Activated CD8-positive, alpha-beta memory T cell treated with anti-CD3 and anti-CD28 coated beads, Interleukin-2, amount 50 U/mL, for 1 hour (primary cell): ENCODE results near the gene VPS35.
"Not testable (repeated sequence)": the region's sequence is repeated elsewhere in the genome, so short reads cannot be mapped to it uniquely, and the experiment has no call there.

Experiments
- DNase-seq: peaks from one replicate; pipeline ENCODE4 v3.0.0-alpha.2; 2020; ENCODE audit errors: extremely low read depth

The VPS35 gene

DNA sequence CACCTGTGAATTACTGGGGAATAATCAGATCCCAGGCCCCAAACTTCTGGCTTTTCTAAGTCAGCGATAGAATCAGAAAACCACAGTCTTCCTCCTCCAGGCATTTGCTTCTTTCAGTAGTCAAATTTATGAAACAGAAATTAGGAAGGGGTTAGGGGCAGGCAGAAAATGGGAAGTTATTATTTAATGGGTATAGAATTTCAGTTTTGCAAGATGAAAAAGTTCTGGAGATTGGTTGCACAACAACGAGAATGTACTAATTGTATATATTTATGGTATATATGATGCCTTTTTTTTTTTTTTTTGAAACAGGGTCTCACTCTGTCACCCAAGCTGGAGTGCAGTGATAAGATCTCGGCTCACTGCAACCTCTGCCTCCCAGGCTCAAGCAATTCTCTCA, 23.9 kb upstream of the VPS35 start:
- DNase-seq = no peak

DNA sequence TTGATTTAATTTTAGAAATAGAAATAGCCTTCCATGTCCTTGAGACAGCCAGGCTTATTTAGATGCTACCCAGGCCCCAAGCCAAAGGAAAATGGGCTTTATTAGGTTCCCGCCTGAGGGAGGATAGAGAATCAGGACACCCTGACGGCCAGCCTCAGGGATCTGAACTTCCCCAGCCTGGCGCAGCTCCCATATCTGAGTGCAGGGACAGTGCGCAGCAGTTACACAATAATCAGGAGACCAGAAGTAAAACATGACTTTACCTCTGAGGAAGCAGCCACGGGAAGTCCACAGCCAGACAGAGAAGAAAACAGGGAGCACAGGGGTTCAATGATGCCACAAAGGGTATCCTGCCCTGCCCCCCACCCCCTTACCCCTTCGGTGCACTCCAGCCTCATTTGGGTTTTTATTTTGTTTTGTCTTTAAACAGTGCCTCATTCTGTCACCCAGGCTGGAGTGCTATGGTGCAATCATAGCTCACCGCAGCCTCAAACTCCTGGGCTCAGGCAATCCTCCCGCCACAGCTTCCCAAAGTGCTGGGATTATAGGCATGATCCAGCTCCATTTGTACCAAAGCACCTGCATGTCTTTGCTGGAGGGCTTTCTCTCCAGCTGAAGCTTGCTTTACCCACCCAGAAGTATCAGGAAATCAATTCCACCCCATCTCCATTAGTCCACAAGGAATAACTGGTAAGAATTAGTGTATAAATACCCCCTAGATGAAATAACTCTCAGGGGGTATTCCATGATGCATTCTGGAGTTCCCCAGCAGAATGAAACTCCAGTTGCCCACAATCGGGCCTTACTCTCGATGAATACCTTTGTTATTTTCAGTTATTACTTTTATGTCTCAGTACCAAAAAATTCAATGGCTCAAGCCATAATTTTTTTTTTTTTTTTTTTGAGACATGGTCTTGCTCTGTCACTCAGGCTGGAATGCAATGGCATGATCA, 22.4 kb upstream of the VPS35 start:
- DNase-seq = no peak

DNA sequence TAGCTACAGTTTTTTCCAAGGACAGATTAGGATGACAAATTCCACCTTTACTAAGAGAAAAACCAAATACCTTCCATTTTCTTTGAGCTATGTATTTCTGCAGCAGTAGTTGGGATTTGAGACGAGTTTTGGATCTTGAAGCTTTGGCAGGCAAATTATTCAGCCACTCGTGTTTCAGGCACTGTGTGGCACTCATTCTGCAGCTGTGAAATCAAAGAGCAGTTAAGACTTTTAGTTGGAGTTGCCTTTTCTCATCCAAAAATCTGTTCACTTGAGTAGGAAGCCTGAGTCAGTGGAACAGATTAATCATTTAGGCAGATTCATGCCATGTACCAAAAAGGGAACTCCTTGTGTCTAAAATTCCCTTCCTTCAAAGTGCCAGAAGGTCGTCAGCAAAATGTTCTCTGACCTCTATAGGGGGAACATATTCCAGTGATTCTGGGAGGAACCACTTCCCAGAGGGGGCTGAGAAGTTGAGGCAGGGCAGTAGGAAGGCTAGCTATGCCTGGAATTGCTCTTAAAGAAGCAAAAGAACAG, 20.6 kb upstream of the VPS35 start:
- no peak for DNase-seq

DNA sequence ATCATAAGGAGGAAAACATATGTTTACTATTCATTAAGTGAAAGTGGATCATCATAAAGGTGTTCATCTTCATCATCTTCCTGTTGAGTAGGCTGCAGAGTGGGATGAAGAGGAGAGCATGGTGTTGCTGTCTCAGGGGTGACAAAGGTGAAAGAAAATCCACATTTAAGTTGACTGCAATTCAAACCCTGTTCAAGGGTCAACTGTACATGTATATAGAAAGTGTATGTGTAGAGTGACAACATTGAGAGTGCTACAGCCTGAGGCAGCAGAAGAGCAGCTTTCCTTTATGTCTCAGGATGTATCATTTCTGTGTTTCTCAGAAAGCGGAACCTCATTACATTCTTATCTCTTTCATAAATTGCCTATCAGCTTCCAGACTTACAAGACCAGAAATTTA, 17.7 kb upstream of the VPS35 start:
- no peak for DNase-seq

DNA sequence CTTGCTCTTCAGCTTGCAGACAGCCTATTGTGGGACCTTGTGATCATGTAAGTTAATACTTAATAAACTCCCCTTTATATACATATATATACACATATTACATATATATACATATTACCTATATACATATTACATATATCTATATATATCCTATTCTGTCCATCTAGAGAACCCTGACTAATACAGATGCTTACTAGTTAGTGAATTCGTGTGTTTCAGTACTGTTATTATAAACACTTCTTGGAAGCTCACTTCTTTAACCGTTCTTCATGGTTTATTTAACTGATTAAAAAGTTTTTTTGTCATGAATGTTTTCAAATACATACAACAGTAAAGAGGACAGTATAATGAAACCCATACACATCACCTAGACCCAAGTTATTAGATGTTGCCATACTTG, 13.1 kb upstream of the VPS35 start:
- DNase-seq = no peak

DNA sequence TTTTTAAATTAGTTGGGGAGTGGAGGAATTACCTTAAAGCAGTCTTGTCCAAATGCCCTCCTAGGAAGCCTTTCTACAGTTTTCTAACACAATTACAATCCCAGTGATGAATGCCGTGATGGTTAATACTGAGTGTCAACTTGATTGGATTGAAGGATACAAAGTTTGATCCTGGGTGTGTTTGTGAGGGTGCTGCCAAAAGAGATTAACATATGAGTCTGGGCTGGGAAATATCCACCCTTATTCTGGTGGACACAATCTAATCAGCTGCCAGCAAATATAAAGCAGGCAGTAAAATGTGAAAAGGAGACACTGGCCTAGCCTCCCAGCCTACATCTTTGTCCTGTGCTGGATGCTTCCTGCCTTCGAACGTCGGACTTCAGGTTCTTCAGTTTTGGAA, 12.6 kb upstream of the VPS35 start:
- DNase-seq = no peak

DNA sequence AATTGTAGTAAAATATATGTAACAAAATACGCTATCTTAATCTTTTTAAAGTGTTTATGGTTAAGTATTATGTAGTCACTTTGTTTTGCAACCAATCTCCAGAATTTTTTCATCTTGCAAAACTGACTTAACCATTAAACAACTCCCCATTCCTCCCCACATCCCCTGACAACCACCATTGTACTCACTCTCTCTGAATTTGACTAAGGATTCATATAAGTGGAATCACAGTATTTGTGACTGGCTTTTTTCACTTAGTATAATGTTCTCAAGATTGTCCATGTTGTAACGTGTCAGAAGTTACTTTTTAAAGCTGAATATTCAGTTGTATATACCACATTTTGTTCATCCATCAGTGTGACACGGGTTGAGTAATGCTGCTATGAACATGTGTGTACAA, 11.1 kb upstream of the VPS35 start:
- no peak for DNase-seq

DNA sequence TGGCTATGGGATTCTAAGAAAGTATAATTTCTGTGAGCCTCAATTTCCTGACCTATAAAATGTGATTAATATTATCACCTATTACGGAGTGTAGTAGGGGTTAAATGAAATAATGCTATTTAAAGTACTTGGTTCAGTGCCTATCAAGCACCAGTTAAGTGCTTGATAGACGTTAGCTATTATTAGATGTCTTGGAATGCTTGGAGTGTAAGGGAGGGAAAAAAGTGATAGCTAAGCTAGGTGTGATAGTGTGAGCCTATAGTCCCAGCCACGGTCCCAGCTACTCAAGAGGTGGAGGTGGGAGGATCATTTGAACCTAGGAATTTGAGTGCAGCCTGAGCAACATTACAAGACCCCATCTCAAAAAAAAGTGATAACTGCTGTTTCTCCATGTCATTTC, 8.0 kb upstream of the VPS35 start:
- no peak for DNase-seq

DNA sequence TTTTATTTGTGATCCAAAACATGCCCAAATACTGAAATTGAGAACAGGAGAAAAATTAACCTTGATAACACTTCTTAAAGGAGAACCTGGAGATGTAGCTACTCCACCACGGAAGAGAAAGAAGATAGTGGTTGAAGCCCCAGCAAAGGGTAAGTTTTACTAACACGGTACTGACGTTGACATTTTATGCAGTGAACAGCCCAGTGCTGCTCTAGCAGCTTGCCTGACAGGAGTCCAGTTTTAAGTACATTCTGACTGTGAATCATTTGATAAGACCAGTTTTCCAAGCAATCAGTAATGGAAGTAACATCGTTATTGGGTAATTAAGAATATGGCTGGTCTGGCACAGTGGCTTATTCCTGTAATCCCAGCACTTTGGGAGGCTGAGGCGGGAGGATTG, 7.0 kb upstream of the VPS35 start:
- DNase-seq = no peak

DNA sequence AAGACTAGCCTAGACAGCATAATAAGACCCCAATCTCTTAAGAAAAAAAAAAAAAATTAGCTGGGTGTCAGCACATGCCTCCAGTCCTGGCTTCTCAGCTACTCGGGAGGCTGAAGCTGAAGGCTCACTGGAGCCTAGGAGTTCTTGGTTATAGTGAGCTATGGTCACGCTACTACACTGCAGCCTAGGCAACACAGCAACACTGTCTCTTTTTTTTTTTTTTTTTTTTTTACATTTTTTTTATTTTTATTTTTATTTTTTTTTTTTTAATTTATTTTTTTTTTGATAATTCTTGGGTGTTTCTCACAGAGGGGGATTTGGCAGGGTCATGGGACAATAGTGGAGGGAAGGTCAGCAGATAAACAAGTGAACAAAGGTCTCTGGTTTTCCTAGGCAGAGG, 4.6 kb upstream of the VPS35 start:
- DNase-seq = no peak

DNA sequence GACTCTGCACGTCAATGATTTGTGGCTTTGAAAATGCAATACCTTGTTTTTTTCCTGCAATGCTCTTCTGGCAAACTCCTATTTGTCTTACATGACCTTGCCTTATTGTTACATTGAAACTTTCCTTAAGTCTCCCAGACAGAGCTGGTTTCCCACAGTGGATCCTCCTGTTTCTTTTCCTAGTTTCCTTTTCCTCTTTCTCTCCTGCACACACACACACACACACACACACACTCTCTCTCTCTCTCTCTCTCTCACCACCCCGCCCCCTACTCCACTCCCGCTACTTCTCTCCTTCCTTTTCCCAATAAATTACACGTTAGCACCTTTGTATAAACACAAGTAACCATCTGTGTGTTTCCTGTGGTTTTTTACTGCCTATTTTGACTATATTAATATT, 2.7 kb upstream of the VPS35 start:
- DNase-seq = no peak

DNA sequence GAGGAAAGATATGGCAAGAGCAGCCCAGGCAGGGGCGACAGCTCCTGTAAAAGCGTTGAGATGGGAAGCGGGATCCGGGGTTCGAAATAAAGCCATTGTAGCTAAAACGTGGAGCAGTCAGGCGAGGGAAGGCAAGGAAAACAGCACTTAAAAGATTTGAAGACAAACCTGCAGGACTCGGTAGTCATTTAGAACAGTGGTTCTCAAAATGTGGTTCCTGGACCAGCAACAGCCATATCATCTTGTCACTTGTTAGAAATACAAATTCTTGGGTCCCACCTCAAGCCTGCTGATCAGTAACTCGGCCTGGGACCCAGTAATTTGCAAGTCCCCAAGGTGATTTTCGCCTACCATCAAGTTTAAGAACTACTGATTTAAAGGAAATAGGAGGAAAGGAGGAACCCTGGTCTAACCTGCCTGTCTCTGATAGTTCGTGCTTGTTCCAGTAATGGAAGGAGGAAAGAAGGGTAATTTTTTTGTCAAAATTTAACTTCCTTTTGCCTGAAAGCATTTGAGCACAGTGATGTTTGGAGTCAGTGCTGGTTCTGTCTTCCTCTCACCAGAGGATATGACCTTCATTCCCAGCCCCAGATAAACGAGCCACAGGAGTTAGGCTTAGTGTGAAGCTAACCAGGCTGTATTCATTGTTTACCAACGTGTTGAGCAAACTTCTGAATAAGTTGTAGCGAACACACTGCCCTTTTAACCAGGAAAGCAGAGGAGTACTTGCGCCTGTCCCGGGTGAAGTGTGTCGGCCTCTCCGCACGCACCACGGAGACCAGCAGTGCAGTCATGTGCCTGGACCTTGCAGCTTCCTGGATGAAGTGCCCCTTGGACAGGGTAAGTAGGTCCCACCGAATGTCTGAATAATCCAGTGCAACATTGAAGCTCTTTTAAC, 1.6 kb upstream of the VPS35 start:
- DNase-seq = no peak

DNA sequence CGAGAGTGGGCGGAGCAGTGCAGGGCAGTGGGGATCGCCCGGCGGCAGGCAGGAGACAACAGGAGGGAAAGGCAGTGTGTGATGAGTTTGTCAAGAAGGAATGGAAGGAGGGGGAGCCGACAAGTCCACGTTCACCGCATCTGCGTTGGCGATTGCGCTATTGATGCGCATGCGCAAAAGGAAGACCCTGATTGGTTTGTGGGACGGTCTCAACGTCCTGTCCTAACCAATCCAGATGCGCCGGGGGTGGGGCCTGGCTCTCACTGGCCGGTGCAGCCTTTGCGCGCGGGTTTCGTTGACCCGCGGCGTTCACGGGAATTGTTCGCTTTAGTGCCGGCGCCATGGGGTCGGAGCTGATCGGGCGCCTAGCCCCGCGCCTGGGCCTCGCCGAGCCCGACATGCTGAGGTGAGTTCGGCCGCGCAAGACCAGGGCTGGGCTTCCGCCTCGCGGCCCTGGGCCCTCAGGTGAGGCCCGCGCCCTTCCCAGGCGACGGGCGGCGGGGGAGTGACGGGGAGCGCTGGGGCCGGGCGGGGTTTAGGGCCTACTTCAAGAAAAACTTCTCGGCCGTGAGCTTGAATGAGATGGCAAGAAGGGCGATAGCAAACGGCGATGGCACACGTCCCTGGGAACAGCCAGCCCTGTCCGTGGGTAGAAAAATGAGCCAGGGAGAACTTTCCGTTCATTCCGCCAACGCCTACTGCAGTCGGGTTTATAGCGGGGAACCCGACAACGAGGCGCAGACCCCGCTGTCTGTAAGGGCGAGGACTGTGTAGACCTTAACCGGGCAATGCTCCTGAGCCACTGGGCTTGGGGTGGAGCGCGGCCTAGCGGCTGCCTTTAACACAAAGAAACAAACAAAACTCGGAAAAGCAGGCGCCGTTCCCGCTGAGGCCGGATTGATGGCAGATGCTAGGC, 645 bp upstream of the VPS35 start, which contains the start of gene ORC6:
Gene ORC6 (plus strand): TSS at position 295 of the 916 bp plus-strand sequence. CDS start 47 bp downstream, at position 342.
- DNase-seq = peak; percentile 98

DNA sequence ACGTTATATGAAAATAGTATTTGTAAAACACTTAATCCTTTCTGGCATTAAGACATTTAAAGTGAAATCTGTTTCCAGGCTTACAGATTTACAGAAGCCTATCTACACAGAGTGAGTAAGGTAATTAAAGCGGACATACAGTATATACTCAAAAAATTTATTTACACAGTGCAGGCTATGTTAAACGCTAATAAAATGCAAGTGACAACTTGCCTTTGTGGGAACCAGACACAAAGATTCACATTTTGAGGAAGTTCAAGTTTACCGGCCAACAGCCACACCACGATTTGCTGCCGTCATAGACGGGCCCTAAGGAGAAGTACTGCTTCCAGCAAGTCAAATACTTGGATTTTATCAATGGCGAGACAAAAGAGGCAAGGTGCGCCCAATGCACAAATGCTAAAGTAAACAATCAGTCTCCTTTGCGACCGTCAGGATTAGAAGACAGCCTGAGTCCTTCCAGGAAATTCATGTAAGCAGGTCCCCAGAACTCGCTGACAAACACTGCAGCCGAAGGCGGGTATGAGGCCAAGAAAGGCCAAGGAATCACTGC, 801 bp downstream of the VPS35 start:
- DNase-seq = no peak

DNA sequence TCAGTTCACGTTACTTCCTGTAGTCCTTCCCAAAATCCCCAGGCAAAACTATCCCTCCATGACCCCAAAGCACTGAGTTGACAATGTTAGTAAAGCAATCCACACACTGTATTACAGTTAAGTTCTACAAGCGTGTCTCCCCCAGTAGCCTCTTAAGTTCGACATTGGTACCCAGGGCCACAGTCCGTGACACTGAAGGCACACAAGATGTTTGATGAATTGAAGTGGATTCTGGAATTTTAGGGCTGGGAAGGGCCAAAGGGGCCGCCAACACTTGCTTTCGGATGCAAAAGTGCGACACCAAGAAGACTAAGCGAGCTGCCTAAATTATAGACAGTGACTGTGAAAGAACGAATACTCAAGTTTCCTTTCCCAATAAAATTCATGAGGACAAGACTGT, 1.5 kb downstream of the VPS35 start:
- DNase-seq = no peak

DNA sequence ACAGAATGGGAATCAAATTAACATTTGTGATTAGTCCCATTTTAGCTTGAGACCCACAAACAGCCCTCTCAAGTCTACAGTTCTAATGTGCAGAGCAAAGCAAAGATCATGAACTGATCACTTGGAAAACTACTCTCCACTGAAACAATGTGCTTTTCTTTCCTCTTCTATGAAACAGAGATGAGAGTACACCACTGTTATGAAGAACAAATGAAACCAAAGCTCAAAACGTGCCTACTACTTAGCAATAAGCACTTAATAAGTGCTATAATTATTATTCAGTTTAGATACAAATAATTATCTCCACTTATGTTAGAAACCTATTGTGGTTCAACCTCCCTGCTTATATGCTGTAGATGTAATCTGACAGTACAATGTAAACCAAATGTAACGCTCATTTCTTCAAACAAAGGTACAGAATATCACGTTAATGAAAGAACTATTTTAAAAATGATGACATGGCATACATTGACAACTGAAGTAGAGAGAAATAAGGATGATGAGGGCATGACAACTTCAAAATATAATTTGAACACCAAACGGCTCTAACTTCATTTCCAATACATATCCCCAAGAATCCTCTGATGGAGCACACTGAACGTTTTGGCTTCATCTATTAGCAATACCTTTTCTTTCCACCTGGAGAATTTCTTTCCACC, 2.0 kb downstream of the VPS35 start:
- DNase-seq = no peak

DNA sequence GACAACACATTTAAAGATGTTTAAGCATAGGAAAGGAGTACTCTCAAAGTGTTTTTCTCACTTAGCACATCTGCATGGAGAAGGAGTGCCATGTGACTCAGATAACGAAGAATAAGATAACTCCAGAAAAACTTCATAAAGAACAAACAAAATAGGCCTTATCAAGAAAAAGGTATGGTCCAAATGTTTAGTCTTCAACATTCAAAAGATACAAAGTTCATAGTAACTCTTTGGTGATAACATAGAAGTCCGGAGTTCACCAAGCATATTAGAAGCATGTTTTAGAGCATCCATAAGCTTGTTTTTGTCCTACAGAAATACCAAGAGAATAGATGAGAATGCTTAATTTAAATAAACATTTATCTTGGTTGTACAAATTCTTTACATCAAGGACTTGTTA, 7.1 kb downstream of the VPS35 start:
- DNase-seq = not testable (repeated sequence)

DNA sequence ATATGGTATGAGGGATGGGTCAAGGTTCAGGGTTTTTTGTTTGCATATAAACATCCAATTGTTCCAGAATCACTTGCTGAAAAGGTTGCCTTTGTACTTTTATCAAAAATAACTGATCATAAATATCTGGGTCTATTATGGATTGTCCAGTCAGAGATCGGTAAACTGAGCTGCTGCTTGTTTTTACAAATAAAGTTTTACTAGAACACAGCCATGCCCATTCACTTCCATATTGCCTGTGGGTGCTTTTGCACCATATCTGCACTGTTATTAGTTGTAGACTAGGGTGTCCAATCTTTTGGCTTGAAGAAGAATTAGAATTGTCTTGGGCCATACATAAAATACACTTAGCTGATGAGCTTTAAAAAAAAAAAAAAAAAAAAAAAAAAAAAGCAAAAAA, 11.0 kb downstream of the VPS35 start:
- not testable (repeated sequence) for DNase-seq

DNA sequence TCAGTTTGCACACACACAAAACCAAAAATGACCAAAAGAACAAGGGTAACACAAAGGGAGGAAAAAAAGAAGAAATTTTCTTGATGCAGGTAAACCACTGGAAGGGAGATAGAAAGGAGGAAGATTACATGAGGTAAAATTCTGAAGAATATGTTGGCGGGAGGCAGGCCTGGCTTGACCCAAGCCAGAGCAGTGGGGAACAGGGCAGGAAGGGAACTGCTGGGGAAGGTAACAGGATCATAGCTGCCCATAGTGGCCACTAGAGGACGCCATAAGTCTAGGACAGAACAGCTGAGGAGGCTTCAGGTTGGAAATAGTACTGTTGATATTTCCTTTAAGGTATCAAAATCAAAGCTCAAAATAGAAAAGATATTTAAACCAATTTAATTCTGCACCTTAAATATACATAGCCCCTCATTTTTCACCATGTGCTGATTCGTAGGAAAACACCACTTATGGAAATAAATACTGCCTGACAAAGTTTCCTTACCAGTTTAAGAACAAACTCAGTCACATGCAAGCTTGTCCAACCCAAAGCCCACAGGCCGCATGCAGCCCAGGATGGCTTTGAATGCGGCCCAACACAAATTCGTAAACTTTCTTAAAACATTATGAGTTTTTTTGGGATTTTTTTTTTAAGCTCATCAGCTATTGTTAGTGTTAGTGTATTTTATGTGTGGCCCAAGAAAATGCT, 15.5 kb downstream of the VPS35 start:
- DNase-seq = no peak

DNA sequence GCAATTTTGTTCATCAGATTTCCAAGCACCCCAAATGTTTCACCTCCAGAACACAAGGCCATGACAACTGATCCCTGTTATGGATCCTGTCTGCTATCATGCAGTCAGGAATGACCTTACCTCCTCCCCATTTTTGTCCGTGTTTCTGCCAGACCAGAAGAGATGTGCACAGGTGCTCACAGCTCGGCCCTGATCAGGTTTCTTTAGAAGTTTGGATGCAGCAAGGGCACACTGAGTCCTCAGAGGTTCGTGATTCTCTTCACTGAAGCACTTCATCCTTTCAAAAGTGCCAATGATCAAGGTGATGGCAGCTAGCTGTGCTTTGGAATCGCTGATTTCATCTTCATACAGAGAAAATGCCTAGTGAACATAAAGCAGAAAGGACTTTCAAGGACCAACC, 26.9 kb downstream of the VPS35 start:
- DNase-seq = no peak
